ENCODE results near the gene DIAPH3.
"Not testable (repeated sequence)": the region's sequence is repeated elsewhere in the genome, so short reads cannot be mapped to it uniquely, and the experiment has no call there.

The DIAPH3 gene, protein sequence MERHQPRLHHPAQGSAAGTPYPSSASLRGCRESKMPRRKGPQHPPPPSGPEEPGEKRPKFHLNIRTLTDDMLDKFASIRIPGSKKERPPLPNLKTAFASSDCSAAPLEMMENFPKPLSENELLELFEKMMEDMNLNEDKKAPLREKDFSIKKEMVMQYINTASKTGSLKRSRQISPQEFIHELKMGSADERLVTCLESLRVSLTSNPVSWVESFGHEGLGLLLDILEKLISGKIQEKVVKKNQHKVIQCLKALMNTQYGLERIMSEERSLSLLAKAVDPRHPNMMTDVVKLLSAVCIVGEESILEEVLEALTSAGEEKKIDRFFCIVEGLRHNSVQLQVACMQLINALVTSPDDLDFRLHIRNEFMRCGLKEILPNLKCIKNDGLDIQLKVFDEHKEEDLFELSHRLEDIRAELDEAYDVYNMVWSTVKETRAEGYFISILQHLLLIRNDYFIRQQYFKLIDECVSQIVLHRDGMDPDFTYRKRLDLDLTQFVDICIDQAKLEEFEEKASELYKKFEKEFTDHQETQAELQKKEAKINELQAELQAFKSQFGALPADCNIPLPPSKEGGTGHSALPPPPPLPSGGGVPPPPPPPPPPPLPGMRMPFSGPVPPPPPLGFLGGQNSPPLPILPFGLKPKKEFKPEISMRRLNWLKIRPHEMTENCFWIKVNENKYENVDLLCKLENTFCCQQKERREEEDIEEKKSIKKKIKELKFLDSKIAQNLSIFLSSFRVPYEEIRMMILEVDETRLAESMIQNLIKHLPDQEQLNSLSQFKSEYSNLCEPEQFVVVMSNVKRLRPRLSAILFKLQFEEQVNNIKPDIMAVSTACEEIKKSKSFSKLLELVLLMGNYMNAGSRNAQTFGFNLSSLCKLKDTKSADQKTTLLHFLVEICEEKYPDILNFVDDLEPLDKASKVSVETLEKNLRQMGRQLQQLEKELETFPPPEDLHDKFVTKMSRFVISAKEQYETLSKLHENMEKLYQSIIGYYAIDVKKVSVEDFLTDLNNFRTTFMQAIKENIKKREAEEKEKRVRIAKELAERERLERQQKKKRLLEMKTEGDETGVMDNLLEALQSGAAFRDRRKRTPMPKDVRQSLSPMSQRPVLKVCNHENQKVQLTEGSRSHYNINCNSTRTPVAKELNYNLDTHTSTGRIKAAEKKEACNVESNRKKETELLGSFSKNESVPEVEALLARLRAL

DNA sequence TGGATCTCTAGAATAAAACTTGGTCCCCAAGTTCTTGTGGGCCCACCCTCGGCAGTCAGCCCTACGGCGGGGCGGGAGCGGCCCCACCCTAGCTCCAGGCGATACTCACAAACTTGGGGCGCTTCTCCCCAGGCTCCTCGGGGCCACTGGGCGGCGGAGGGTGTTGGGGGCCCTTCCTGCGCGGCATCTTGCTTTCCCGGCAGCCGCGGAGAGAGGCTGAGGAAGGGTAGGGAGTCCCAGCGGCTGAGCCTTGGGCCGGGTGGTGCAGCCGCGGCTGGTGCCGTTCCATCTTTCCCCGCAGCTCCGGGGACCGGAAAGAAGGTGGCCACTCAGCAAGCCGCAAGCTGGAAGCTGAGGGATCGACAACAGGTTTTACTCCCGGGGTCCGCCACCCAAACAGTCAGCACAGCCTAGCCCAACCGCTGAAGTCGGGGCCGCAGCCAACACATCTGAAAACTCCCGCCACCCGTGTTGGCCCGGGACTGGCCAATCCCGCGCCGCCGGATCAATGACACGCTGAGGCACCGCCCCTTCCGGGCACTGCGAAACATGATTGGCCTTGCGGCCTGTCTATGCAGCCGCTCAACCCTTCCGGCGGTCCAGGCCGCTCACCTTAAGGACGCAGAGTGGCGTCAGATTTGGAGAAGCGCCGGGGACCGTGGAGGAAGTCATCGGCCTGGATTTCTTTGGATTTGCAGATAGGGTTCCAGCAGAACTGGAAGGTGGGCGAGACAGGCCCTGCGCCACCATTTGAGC lies at the start of gene DIAPH3:
Gene DIAPH3, minus strand, starts transcription at position 451 of the 756 bp plus-strand sequence. Its CDS starts 162 bp downstream, at position 289.
- DNase-seq (ENCODE audit: low read depth), result peak; percentile 91

GRCh38 chr13:60213236-60213744 lies 49.6 kb upstream of the DIAPH3 start:
- no peak for DNase-seq (ENCODE audit: low read depth)

DNA sequence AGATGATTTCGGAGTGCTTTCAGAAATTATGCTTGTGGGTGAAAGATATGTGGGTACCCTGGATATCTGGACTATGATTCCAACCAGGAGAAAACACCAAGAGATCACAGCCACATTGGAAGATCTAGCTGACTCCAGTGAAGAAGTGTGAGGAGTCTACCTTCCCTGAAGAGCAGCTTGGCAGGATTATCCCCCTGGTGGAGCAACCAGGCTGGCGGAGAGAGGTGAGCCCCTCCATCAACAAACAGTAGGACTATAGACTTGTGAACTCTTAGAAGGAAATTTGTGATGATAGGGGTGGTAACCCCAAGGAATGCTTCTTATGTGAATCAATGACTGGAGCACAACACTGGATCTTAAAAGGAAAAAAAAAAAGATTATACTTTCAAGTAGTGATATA lies 47.8 kb upstream of the DIAPH3 start:
- DNase-seq (ENCODE audit: low read depth), result no peak

GRCh38 chr13:60210510-60211330 lies 47.0 kb upstream of the DIAPH3 start:
- DNase-seq (ENCODE audit: low read depth), result no peak

DNA sequence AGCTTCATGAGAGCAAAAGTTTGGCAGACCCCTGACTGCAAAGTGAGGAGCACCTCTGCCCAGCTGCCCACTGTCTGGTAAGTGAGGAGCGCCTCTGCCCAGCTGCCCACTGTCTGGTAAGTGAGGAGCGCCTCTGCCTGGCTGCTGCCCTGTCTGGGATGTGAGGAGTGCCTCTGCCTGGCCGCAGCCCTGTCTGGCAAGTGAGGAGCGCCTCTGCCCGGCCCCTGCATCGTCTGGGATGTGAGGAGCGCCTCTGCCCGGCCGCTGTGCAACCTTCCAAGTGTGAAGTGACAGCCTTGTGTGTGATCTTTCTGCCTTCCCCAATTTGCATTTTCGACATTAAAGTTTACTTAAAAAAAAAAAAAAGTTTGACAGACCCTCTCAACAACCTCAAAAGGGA lies 41.8 kb upstream of the DIAPH3 start:
- not testable (repeated sequence) for DNase-seq (ENCODE audit: low read depth)

GRCh38 chr13:60201286-60201685 lies 37.6 kb upstream of the DIAPH3 start:
- no peak for DNase-seq (ENCODE audit: low read depth)

GRCh38 chr13:60195893-60196292 lies 32.2 kb upstream of the DIAPH3 start:
- DNase-seq (ENCODE audit: low read depth), result not testable (repeated sequence)

GRCh38 chr13:60182907-60183306 lies 19.2 kb upstream of the DIAPH3 start:
- no peak for DNase-seq (ENCODE audit: low read depth)

DNA sequence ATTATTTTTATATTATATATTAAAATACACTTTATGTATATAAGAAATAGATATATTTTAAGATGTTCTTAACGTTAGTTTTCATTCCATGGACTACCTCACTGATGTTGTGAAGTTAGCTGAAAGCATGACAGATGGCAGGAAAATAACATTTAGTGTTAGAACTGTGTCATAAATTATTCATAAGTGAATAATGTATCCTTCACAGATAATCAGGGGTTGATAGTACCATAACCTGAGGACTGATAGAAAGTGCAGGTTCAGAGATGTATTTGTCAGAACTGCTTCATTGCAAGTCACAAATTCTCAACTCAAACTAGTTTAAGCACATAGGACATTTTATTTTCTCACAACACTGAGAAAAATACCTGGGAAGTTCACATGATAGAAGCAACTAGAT lies 14.6 kb upstream of the DIAPH3 start:
- DNase-seq (ENCODE audit: low read depth), result no peak

GRCh38 chr13:60175571-60175970 lies 11.8 kb upstream of the DIAPH3 start:
- DNase-seq (ENCODE audit: low read depth), result no peak

- DNase-seq (ENCODE audit: low read depth), result no peak
Measured at GRCh38 chr13:60174113-60174512, 10.4 kb upstream of the DIAPH3 start.

- DNase-seq (ENCODE audit: low read depth), result no peak
Measured at GRCh38 chr13:60172111-60172510, 8.4 kb upstream of the DIAPH3 start.

DNA sequence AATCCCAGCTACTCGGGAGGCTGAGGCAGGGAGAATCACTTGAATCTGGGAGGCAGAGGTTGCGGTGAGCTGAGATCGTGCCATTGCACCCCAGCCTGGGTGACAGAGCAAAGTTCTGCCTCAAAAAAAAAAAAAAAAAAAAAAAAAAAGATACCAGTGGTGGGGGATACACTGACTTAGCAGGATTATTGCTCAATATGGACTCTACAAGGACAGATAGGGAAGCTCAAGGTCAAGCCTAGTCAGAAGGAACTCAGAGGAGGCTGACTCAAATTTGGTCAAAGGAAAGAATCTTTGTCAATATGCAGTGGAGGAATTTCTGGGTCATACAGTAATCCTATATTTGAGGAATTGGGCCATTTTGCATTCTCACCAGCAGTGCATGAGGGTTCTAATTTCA lies 6.7 kb upstream of the DIAPH3 start:
- peak; percentile 53 for DNase-seq (ENCODE audit: low read depth)

- no peak for DNase-seq (ENCODE audit: low read depth)
Measured at GRCh38 chr13:60169239-60170031, 5.7 kb upstream of the DIAPH3 start.

DNA sequence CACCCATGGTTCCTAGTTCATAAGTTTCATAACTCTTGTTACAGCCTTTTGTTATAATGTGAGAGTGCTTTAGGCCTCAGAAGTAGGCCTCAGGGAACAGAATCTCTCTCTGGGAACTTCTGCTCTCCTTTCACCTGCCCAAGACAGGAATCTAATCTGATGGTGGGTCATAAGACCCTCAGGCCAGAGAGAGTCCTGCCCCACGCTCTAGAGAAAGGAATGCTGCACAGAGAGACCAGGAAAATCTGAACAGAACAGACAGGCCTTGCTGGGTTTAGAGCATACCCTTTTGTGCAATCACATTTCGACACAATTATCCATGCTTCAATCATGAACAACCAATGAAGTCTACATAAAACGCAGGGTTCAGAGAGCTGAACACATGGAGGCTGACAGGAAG lies 3.4 kb upstream of the DIAPH3 start:
- DNase-seq (ENCODE audit: low read depth), result no peak

DNA sequence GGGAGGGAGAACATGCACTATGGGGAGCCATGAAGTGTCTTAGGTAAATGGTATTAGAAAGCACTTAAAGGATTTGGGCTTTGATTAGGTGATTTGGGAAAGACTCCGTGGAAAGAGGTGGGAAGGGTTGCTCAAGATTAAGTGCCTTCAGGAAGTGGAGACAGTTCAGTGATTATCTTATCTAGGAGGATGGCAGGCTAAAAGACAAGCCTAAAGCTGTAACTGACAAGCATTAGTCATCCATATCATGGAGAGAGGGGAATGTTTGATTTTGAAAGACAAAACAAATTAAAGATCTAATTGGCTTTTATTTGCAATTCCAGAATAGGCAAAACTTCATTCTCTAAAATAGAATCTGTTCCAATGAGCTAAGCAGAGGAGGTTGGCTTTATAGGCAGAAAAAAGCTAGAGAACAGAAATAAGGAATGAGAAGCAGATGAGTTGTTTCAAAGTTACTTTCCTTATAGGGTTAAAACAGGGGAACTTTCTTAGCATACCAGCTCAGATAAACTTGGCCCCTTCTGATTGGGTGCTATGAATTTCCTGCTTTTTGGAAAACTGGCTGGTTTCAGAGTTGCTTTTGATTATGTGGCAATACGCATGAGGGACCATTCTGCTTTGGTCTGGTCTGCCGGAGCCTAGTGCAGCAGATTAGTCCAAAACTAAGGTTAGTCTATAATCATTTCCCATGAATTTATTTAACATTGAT lies 1.8 kb upstream of the DIAPH3 start:
- DNase-seq (ENCODE audit: low read depth), result peak; percentile 60

- no peak for DNase-seq (ENCODE audit: low read depth)
Measured at GRCh38 chr13:60164234-60164889, 634 bp upstream of the DIAPH3 start.

DNA sequence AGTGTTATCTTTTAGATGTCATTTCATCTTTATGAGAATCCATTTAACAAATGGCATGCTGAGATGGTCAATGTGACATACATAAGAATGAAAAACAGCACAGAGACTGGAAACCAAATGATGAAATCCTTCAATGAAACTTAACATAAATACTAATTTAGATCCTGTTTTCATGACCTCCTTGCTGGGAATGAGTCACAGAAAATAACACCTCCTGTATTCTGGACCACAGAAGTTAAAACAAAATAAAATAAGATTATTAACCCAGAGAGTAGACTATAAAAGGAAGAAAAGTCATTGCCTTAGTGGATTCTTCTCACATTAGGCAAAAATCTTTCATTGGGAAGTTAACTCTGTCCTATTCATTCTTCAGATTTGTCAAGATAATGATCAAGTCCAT lies 1.6 kb downstream of the DIAPH3 start:
- DNase-seq (ENCODE audit: low read depth), result no peak

Measured in amniotic epithelial cell (primary cell).